H1 (cell line): ENCODE results near the gene ARHGAP22. TPM values are rescaled to one million over a fixed set of nuclear protein-coding genes. Genes with fewer than 3 reads are reported as not detected.
A peak's percentile ranks its signal among the peaks of the same experiment; 100 is the strongest.

ENCODE experiments used
- CTCF ChIA-PET: fragments of 300-600 bp; sonication (Branson Sonifier 250); formaldehyde crosslinking; loops from one replicate; lab custom pipeline; 2021; ENCODE audit not compliant: partially characterized antibody; lab: Charles Lee
- POLR2A ChIA-PET: fragments of 300-600 bp; sonication (Branson Sonifier 250); formaldehyde crosslinking; loops from one replicate; lab custom pipeline; 2021; ENCODE audit warnings: inconsistent platforms; ENCODE audit not compliant: partially characterized antibody; lab: Charles Lee
- DNase-seq, 2 experiments: peaks; one replicate each; pipeline versions ENCODE4 v3.0.0 to v3.0.0-alpha.2; 2010 to 2022; ENCODE audit warnings: low spot score in 2 of 2, low read depth in 1 of 2, mixed read lengths in 1 of 2
- FAIRE-seq: peaks from 2 replicates; lab custom pipeline; 2011; peaks lifted over from hg19 to GRCh38; lab: Jason Lieb, UNC
- H2AFZ ChIP-seq: 2 replicates; pipeline ENCODE4 v1.8.1; 2012; ENCODE audit warnings: low read length, inconsistent platforms
- H2AK5ac ChIP-seq: 2 replicates; pipeline ENCODE4 v1.6.1; 2013; ENCODE audit warnings: low read depth, low read length
- H2BK120ac ChIP-seq: replicated peaks from 2 replicates; pipeline ENCODE3; 2013; ENCODE audit warnings: low read depth, low read length, inconsistent platforms
- H2BK12ac ChIP-seq: 2 replicates; pipeline ENCODE4 v1.6.1; 2013; ENCODE audit warnings: low read depth, low read length
- H2BK15ac ChIP-seq: 2 replicates; pipeline ENCODE4 v1.6.1; 2013; ENCODE audit warnings: low read length
- H2BK20ac ChIP-seq: 2 replicates; pipeline ENCODE4 v1.6.1; 2013; ENCODE audit warnings: low read length
- H2BK5ac ChIP-seq: 2 replicates; pipeline ENCODE4 v1.6.1; 2013; ENCODE audit warnings: low read depth, low read length
- H3K14ac ChIP-seq: 2 replicates; pipeline ENCODE4 v1.6.1; 2013; ENCODE audit warnings: inconsistent platforms; ENCODE audit not compliant: insufficient read length
- H3K18ac ChIP-seq: 2 replicates; pipeline ENCODE4 v1.6.1; 2013; ENCODE audit warnings: low read length; ENCODE audit errors: extremely low read depth
- H3K23ac ChIP-seq: 2 replicates; pipeline ENCODE4 v1.6.1; 2013; ENCODE audit warnings: inconsistent platforms; ENCODE audit not compliant: insufficient read length
- H3K23me2 ChIP-seq: 2 replicates; pipeline ENCODE4 v1.6.1; 2013; ENCODE audit warnings: low read depth, low read length
- H3K27ac ChIP-seq: 2 replicates; pipeline ENCODE4 v1.6.1; 2011; ENCODE audit warnings: low read depth, low read length, inconsistent platforms
- H3K27me3 ChIP-seq, 4 experiments: replicated peaks in 1 of 4; 1 replicate in 1 of 4; 2 replicates in 3 of 4; pipeline versions ENCODE4 v1.6.1 to v1.8.1; 2011 to 2013; ENCODE audit warnings: low read length in 3 of 4, mild to moderate bottlenecking in 3 of 4, inconsistent platforms in 2 of 4, mixed read lengths in 2 of 4, moderate library complexity in 1 of 4; ENCODE audit not compliant: control insufficient read depth in 3 of 4, insufficient read depth in 3 of 4; ENCODE audit errors: extremely low read depth in 1 of 4
- H3K36me3 ChIP-seq, 4 experiments: 2 replicates each; pipeline versions ENCODE4 v1.6.1 to v1.8.1; 2011 to 2013; ENCODE audit warnings: mild to moderate bottlenecking in 4 of 4, low read length in 3 of 4, moderate library complexity in 2 of 4, control low read depth in 1 of 4, inconsistent platforms in 1 of 4; ENCODE audit not compliant: insufficient read depth in 4 of 4, control insufficient read depth in 2 of 4
- H3K4ac ChIP-seq: replicated peaks from 2 replicates; pipeline ENCODE3; 2013; ENCODE audit warnings: low read length, low read depth, mixed read lengths, inconsistent platforms; ENCODE audit not compliant: insufficient read length
- H3K4me1 ChIP-seq, 4 experiments: replicated peaks in 1 of 4; 1 replicate in 1 of 4; 2 replicates in 3 of 4; pipeline versions ENCODE4 v1.6.1 to v1.8.1; 2011 to 2013; ENCODE audit warnings: low read length in 3 of 4, inconsistent platforms in 2 of 4, mixed read lengths in 1 of 4; ENCODE audit not compliant: insufficient read depth in 4 of 4, control insufficient read depth in 3 of 4
- H3K4me2 ChIP-seq, 2 experiments: 2 replicates each; pipeline versions ENCODE4 v1.6.1 to v1.8.1; 2011 to 2013; ENCODE audit warnings: low read depth in 2 of 2, low read length in 2 of 2, control low read depth in 1 of 2, inconsistent platforms in 1 of 2, mild to moderate bottlenecking in 1 of 2; ENCODE audit not compliant: insufficient read depth in 1 of 2
- H3K4me3 ChIP-seq, 4 experiments: fragments of 200-600, 300-600 bp in 1 of 4; sonication (generic), shearing (Covaris generic), sonication (Bioruptor Twin) in 1 of 4; 2 replicates each; pipeline versions ENCODE4 v1.5.1 to v1.8.1; 2011 to 2016; ENCODE audit warnings: low read length in 4 of 4, low read depth in 3 of 4, control low read depth in 2 of 4, inconsistent platforms in 2 of 4, mild to moderate bottlenecking in 2 of 4, mixed read lengths in 1 of 4, moderate library complexity in 1 of 4; ENCODE audit not compliant: insufficient read depth in 2 of 4; ENCODE audit errors: extremely low read depth in 1 of 4
- H3K56ac ChIP-seq: replicated peaks from 2 replicates; pipeline ENCODE3; 2013; ENCODE audit warnings: low read depth, mild to moderate bottlenecking, mixed read lengths, low read length, inconsistent platforms; ENCODE audit not compliant: insufficient read length
- H3K79me1 ChIP-seq: 2 replicates; pipeline ENCODE4 v1.6.1; 2013; ENCODE audit warnings: low read depth, low read length, control low read depth
- H3K79me2 ChIP-seq, 2 experiments: 2 replicates each; pipeline versions ENCODE4 v1.6.1 to v1.8.1; 2012 to 2013; ENCODE audit warnings: low read length in 2 of 2, mild to moderate bottlenecking in 2 of 2, inconsistent platforms in 1 of 2; ENCODE audit not compliant: insufficient read depth in 2 of 2, control insufficient read depth in 1 of 2
- H3K9ac ChIP-seq, 4 experiments: replicated peaks in 1 of 4; 1 replicate in 1 of 4; 2 replicates in 3 of 4; pipeline versions ENCODE4 v1.6.1 to v1.8.1; 2011 to 2013; ENCODE audit warnings: low read depth in 3 of 4, low read length in 3 of 4, control low read depth in 2 of 4, mild to moderate bottlenecking in 2 of 4, moderate library complexity in 2 of 4, inconsistent platforms in 1 of 4; ENCODE audit errors: extremely low read depth in 1 of 4
- H3K9me3 ChIP-seq, 2 experiments: 2 replicates each; pipeline versions ENCODE4 v1.6.1 to v1.8.1; 2012 to 2013; ENCODE audit warnings: mild to moderate bottlenecking in 2 of 2, moderate library complexity in 2 of 2, control low read depth in 1 of 2, inconsistent platforms in 1 of 2, low read depth in 1 of 2, low read length in 1 of 2, mixed read lengths in 1 of 2; ENCODE audit not compliant: insufficient read depth in 2 of 2
- H4K20me1 ChIP-seq, 2 experiments: replicated peaks in 1 of 2; 2 replicates each; pipeline versions ENCODE3 to v1.8.1; 2011 to 2013; ENCODE audit warnings: inconsistent platforms in 2 of 2, low read length in 2 of 2, mild to moderate bottlenecking in 1 of 2; ENCODE audit not compliant: insufficient read depth in 2 of 2, control insufficient read depth in 1 of 2
- H4K5ac ChIP-seq: 2 replicates; pipeline ENCODE4 v1.6.1; 2013; ENCODE audit warnings: low read length, low read depth, mixed read lengths, inconsistent platforms; ENCODE audit not compliant: insufficient read length
- H4K8ac ChIP-seq: 2 replicates; pipeline ENCODE4 v1.8.0; 2013; ENCODE audit warnings: mild to moderate bottlenecking, moderate library complexity, low read length, inconsistent platforms; ENCODE audit not compliant: insufficient read depth; ENCODE audit errors: extremely low read depth
- H4K91ac ChIP-seq: replicated peaks from 2 replicates; pipeline ENCODE3; 2013; ENCODE audit warnings: low read length, mixed read lengths, inconsistent platforms; ENCODE audit not compliant: insufficient read length
- CREB1 ChIP-seq: IDR thresholded peaks from 2 replicates; pipeline ENCODE4 v1.6.1; 2012; ENCODE audit warnings: inconsistent platforms
- CTCF ChIP-seq, 3 experiments: IDR thresholded peaks; 1 replicate in 2 of 3; 2 replicates in 1 of 3; pipeline versions ENCODE4 v1.5.1 to v1.6.1; 2011; ENCODE audit warnings: low read length in 3 of 3, mild to moderate bottlenecking in 3 of 3, inconsistent platforms in 2 of 3, low read depth in 1 of 3, moderate library complexity in 1 of 3; ENCODE audit not compliant: insufficient read depth in 1 of 3; ENCODE audit errors: control extremely low read depth in 1 of 3
- FOSL1 ChIP-seq: IDR thresholded peaks from 2 replicates; pipeline ENCODE4 v1.6.1; 2011; ENCODE audit warnings: mild to moderate bottlenecking, low read depth, low read length, moderate library complexity; ENCODE audit not compliant: insufficient read depth
- GABPA ChIP-seq: IDR thresholded peaks from 2 replicates; pipeline ENCODE4 v1.6.1; 2011; ENCODE audit warnings: mild to moderate bottlenecking, low read length, moderate library complexity, borderline replicate concordance; ENCODE audit not compliant: insufficient read depth
- HDAC6 ChIP-seq: IDR thresholded peaks from one replicate; pipeline ENCODE4 v1.7.1; 2012; ENCODE audit warnings: low read depth, mild to moderate bottlenecking, inconsistent platforms, low read length, moderate library complexity
- KDM1A ChIP-seq: fragments of 200-600, 300-600 bp; sonication (generic); IDR thresholded peaks from 2 replicates; pipeline ENCODE4 v1.7.1; 2016; ENCODE audit warnings: mild to moderate bottlenecking, low read length, borderline replicate concordance
- RAD21 ChIP-seq, 2 experiments: IDR thresholded peaks in 1 of 2; conservative IDR thresholded peaks in 1 of 2; 2 replicates each; pipeline ENCODE4 v1.6.1; 2011; ENCODE audit warnings: low read depth in 2 of 2, low read length in 2 of 2, improper control_type of control experiment in 1 of 2, inconsistent platforms in 1 of 2, mild to moderate bottlenecking in 1 of 2, moderate library complexity in 1 of 2
- RBBP5 ChIP-seq: IDR thresholded peaks from 2 replicates; pipeline ENCODE4 v1.7.1; 2012; ENCODE audit warnings: low read depth, mild to moderate bottlenecking, inconsistent platforms, low read length, moderate library complexity, borderline replicate concordance
- USF2 ChIP-seq: IDR thresholded peaks from 2 replicates; pipeline ENCODE4 v1.6.1; 2011; ENCODE audit warnings: low read length, improper control_type of control experiment
- WGBS, 2 experiments: shearing (Covaris generic) in 1 of 2; methylation state at CpG; one replicate each; pipeline versions ENCODE4 v1.1.6 to v1.1.7; 2013 to 2015; ENCODE audit warnings: low lambda C conversion rate in 2 of 2, mixed read lengths in 2 of 2, inconsistent platforms in 1 of 2, low coverage in 1 of 2, missing lambda C conversion rate in 1 of 2; ENCODE audit not compliant: insufficient replicate concordance in 2 of 2, insufficient coverage in 1 of 2, insufficient read length in 1 of 2; ENCODE audit errors: extremely low coverage in 1 of 2, missing lambda C conversion rate in 1 of 2; 5-methylcytosine and 5-hydroxymethylcytosine counted together
- polyA plus RNA-seq, 7 experiments: library from polyadenylated mRNA; depleted of rRNA in 3 of 7; stranded (reverse) in 5 of 7; unstranded in 2 of 7; fragments of >200 nt in 5 of 7; fragments of 200-250 nt in 2 of 7; gene quantifications; 1 replicate in 5 of 7; 2 replicates in 1 of 7; 4 replicates in 1 of 7; pipeline versions ENCODE4 v1.2.1 to v1.2.3, GENCODE V29; 2011 to 2013; ENCODE audit warnings: missing spikeins in 2 of 7, mixed read lengths in 2 of 7
- total RNA-seq: library from RNA; stranded (reverse); fragmentation: NEBNext Ultra II Directional; extraction: Animal tissue kit (Norgen Biotek cat#: 25700); gene quantifications from 2 replicates; pipeline ENCODE4 v1.2.1, GENCODE V29; 2021

ARHGAP22 gene
- total and polyA plus RNA-seq, 2 of the 8 experiments (the other 6 are each of a cell fraction or from before 2014, with no cell fraction given) = 3.6 to 11.2 TPM

GRCh38 chr10:48608279-48608681 lies 3.4 kb upstream of the ARHGAP22 start:
- no peak overlapping the region for H3K56ac ChIP-seq
- no peaks in the 10 kb centered on the region for H3K79me1 ChIP-seq
- H2BK15ac ChIP-seq = no peak overlapping the region
- peaks cover 0 to 17% (median 9%) of the 10 kb centered on the region in 4 experiments; a peak in 6 of 7 replicates for H3K4me1 ChIP-seq
- ChIA-PET CTCF (interaction anchor here (0.6 to 7.5 kb wide), 45 partner anchors 8 to 553 kb away, joined by 3 to 172 read pairs (median 5); no protein-coding TSS in a partner anchor), POLR2A (interaction anchor here (1.2 kb wide), 1 partner anchor 71 kb away, joined by 3 read pairs; no protein-coding TSS in a partner anchor)
- FAIRE-seq = peak; percentile 97
- H4K20me1 ChIP-seq = no peaks in the 10 kb centered on the region
- no peak overlapping the region for H4K5ac ChIP-seq
- H2BK120ac ChIP-seq = no peak overlapping the region
- no peaks in the 10 kb centered on the region for H3K36me3 ChIP-seq
- H2BK12ac ChIP-seq = peak overlapping the region; percentile 62; the same call in 1 of the 2 replicates
- H4K91ac ChIP-seq = peak overlapping the region; percentile 18
- H3K4ac ChIP-seq = no peak overlapping the region
- no peak overlapping the region for H3K4me2 ChIP-seq
- H3K23ac ChIP-seq = no peak overlapping the region
- DNase-seq = peak; percentile 43 to 76
- H3K27ac ChIP-seq = no peak overlapping the region
- no peak overlapping the region for H3K4me3 ChIP-seq
- H4K8ac ChIP-seq = no peak overlapping the region; the same call in 1 of the 2 replicates
- H3K18ac ChIP-seq = no peak overlapping the region
- 61% methylated on average over 3 of the region's 3 CpGs; no CpG with 5 or more reads in 1 of the 2 experiments for WGBS, 2 experiments
- no peaks in the 10 kb centered on the region; the same call in 1 of the 2 replicates for H3K23me2 ChIP-seq
- no peak overlapping the region for H3K9ac ChIP-seq
- no peaks in the 10 kb centered on the region for H3K9me3 ChIP-seq
- H3K14ac ChIP-seq = no peak overlapping the region
- no peak overlapping the region for H2AK5ac ChIP-seq
- H2BK20ac ChIP-seq = no peak overlapping the region
- H3K79me2 ChIP-seq = no peaks in the 10 kb centered on the region
- H2AFZ ChIP-seq = peak overlapping the region; percentile 82; the same call in 1 of the 2 replicates
- no peak overlapping the region for H2BK5ac ChIP-seq
- H3K27me3 ChIP-seq = peaks cover 0 to 21% (median 15%) of the 10 kb centered on the region in 4 experiments; a peak in 6 of 7 replicates
- TF ChIP-seq USF2 (no peak), RAD21 (IDR thresholded peaks at IDR 0.05 in 1 of 2, conservative IDR thresholded peaks at IDR 0.05 in 1 of 2; ENCODE audit: low read depth in 2 of 2, low read length in 2 of 2) (peak; percentile 49 to 70), RBBP5 (no peak), GABPA (no peak), CREB1 (no peak), KDM1A (no peak), FOSL1 (no peak), CTCF (IDR thresholded peaks at IDR 0.05; ENCODE audit: control extremely low read depth in 1 of 3, insufficient read depth in 1 of 3, low read depth in 1 of 3, low read length in 3 of 3) (peak; percentile 80 to 93 (median 85)), HDAC6 (no peak)
